ENCODE results near the gene PNPLA3. TPM values are rescaled to one million over a fixed set of nuclear protein-coding genes. Genes with fewer than 3 reads are reported as not detected.

Gene PNPLA3
- polyA plus RNA-seq, 1 donor (not counting 4 experiments of a cell fraction or from before 2014, with no cell fraction given): 12.0 TPM

GRCh38 chr22:43990044-43990443 lies 66.4 kb downstream of the PNPLA3 start:
- dilution Hi-C loops (cut with MboI; ENCODE audit: extremely low pct_ligation_motif_present, low sequenced_read_pairs): no loop called here
- Histone ChIP-seq H3K9me1 (ENCODE audit: control insufficient read depth, extremely low read depth, insufficient read depth, low read length) (no peaks in the 10 kb centered on the region), H3K27me3 (ENCODE audit: control insufficient read depth, extremely low read depth, insufficient read depth, low read length) (no peaks in the 10 kb centered on the region), H4K20me1 (ENCODE audit: control insufficient read depth, extremely low read depth, insufficient read depth, low read length) (no peaks in the 10 kb centered on the region), H3K4me3 (ENCODE audit: control insufficient read depth in 2 of 3, extremely low read depth in 1 of 3, insufficient read depth in 2 of 3, low read depth in 1 of 3, low read length in 3 of 3) (no peak overlapping the region), H3K9ac (ENCODE audit: control insufficient read depth, extremely low read depth, insufficient read depth, low read length) (no peak overlapping the region), H3K9me3 (ENCODE audit: control insufficient read depth, low read depth, low read length) (no peaks in the 10 kb centered on the region), H3K79me2 (ENCODE audit: control insufficient read depth, insufficient read depth, low read length) (no peaks in the 10 kb centered on the region), H3K4me2 (ENCODE audit: control insufficient read depth, extremely low read depth, insufficient read depth, low read depth, low read length) (no peak overlapping the region), H3K4me1 (ENCODE audit: control insufficient read depth, extremely low read depth, insufficient read depth, low read length) (no peaks in the 10 kb centered on the region), H3K36me3 (ENCODE audit: control insufficient read depth in 2 of 2, extremely low read depth in 1 of 2, insufficient read depth in 2 of 2, low read length in 2 of 2) (peaks cover 18 to 19% of the 10 kb centered on the region in 2 experiments), H2AFZ (ENCODE audit: control insufficient read depth, low read length) (no peak overlapping the region), H3K27ac (ENCODE audit: control insufficient read depth, insufficient read depth, low read length) (no peak overlapping the region)
- FAIRE-seq (no peak), DNase-seq (ENCODE audit: low read depth, low spot score) (no peak)
- no peak for TF ChIP-seq EZH2 (IDR thresholded peaks at IDR 0.05; ENCODE audit: low read length)

GRCh38 chr22:43991316-43992020 lies 67.9 kb downstream of the PNPLA3 start:
- no peak for FAIRE-seq
- DNase-seq (ENCODE audit: low read depth, low spot score): no peak
- TF ChIP-seq CTCF (optimal IDR thresholded peaks at IDR 0.05 in 1 of 3, IDR thresholded peaks at IDR 0.05 in 1 of 3, conservative IDR thresholded peaks at IDR 0.05 in 1 of 3; ENCODE audit: extremely low read depth in 1 of 3, insufficient read depth in 2 of 3, low read length in 3 of 3) (no peak), EZH2 (IDR thresholded peaks at IDR 0.05; ENCODE audit: low read length) (no peak)
- H4K20me1 ChIP-seq (ENCODE audit: control insufficient read depth, extremely low read depth, insufficient read depth, low read length): no peaks in the 10 kb centered on the region
- H3K27me3 ChIP-seq (ENCODE audit: control insufficient read depth, extremely low read depth, insufficient read depth, low read length): no peaks in the 10 kb centered on the region
- no peak overlapping the region for H2AFZ ChIP-seq (ENCODE audit: control insufficient read depth, low read length)
- no peak overlapping the region for H3K9ac ChIP-seq (ENCODE audit: control insufficient read depth, extremely low read depth, insufficient read depth, low read length)
- H3K79me2 ChIP-seq (ENCODE audit: control insufficient read depth, insufficient read depth, low read length): no peaks in the 10 kb centered on the region
- H3K36me3 ChIP-seq (ENCODE audit: control insufficient read depth in 2 of 2, extremely low read depth in 1 of 2, insufficient read depth in 2 of 2, low read length in 2 of 2): peaks cover 20 to 22% of the 10 kb centered on the region in 2 experiments
- no peaks in the 10 kb centered on the region for H3K9me3 ChIP-seq (ENCODE audit: control insufficient read depth, low read depth, low read length)
- H3K27ac ChIP-seq (ENCODE audit: control insufficient read depth, insufficient read depth, low read length): no peak overlapping the region
- H3K9me1 ChIP-seq (ENCODE audit: control insufficient read depth, extremely low read depth, insufficient read depth, low read length): no peaks in the 10 kb centered on the region
- dilution Hi-C loops (cut with MboI; ENCODE audit: extremely low pct_ligation_motif_present, low sequenced_read_pairs): no loop called here
- no peak overlapping the region for H3K4me3 ChIP-seq (ENCODE audit: control insufficient read depth in 2 of 3, extremely low read depth in 1 of 3, insufficient read depth in 2 of 3, low read depth in 1 of 3, low read length in 3 of 3)
- H3K4me1 ChIP-seq (ENCODE audit: control insufficient read depth, extremely low read depth, insufficient read depth, low read length): no peaks in the 10 kb centered on the region
- H3K4me2 ChIP-seq (ENCODE audit: control insufficient read depth, extremely low read depth, insufficient read depth, low read depth, low read length): no peak overlapping the region

Measured in keratinocyte (primary cell).